HepG2 (cell line): ENCODE data around the gene TBCD. TPM values are rescaled to one million over a fixed set of nuclear protein-coding genes. Genes with fewer than 3 reads are reported as not detected.

Experiments
- ATAC-seq: fragments of 200-7000 bp; cut with Tn5 transposase; 3 replicates; pipeline ENCODE4 v1.9.1; 2020; ENCODE audit warnings: mild to moderate bottlenecking, moderate library complexity
- BruUV-seq: library from RNA; stranded (reverse); fragments of 400-500 nt; replicated peaks from 2 replicates; lab custom pipeline; 2021; lab: Mats Ljungman, UMichigan
- CTCF ChIA-PET: fragments of 300-600 bp; formaldehyde crosslinking; extraction: SDS; loops from one replicate; lab custom pipeline; 2021; ENCODE audit warnings: low total read pairs, inconsistent platforms, low intra/inter-chr PET ratio; lab: Yijun Ruan, JAX
- POLR2A ChIA-PET: fragments of 350-600 bp; sonication (Branson Sonifier 250); formaldehyde crosslinking; loops from one replicate; lab custom pipeline; 2020; ENCODE audit warnings: antibody characterized with exemption, inconsistent platforms; lab: Yijun Ruan, JAX
- DNase-seq: peaks from one replicate; pipeline ENCODE4 v3.0.0-alpha.2; 2015; ENCODE audit warnings: low spot score
- FAIRE-seq: peaks from 3 replicates; lab custom pipeline; 2011; peaks lifted over from hg19 to GRCh38; lab: Jason Lieb, UNC
- H2AFZ ChIP-seq: one replicate; pipeline ENCODE4 v1.6.1; 2011; ENCODE audit warnings: low read length, inconsistent platforms
- H3K27ac ChIP-seq: fragments of 300-600 bp; 3 replicates; pipeline ENCODE4 v1.8.0; 2011; ENCODE audit warnings: mixed run types, mild to moderate bottlenecking, mixed read lengths, low read length, inconsistent platforms; ENCODE audit not compliant: insufficient read depth; ENCODE audit errors: extremely low read length
- H3K27me3 ChIP-seq, 2 experiments: fragments of 200-600 bp in 1 of 2; 2 replicates in 1 of 2; 3 replicates in 1 of 2; pipeline versions ENCODE4 v1.6.0 to v1.8.0; 2011; ENCODE audit warnings: low read length in 2 of 2, mild to moderate bottlenecking in 2 of 2, moderate library complexity in 2 of 2, inconsistent platforms in 1 of 2; ENCODE audit not compliant: insufficient read depth in 2 of 2, control insufficient read depth in 1 of 2
- H3K36me3 ChIP-seq, 2 experiments: fragments of 200-600 bp in 1 of 2; replicated peaks in 1 of 2; 2 replicates in 1 of 2; 3 replicates in 1 of 2; pipeline versions ENCODE4 v1.5.1 to v1.8.0; 2011; ENCODE audit warnings: low read length in 2 of 2, inconsistent platforms in 1 of 2; ENCODE audit not compliant: insufficient read depth in 2 of 2, control insufficient read depth in 1 of 2
- H3K4me1 ChIP-seq: 2 replicates; pipeline ENCODE4 v1.5.1; 2012; ENCODE audit warnings: low read length, inconsistent platforms; ENCODE audit not compliant: insufficient read depth
- H3K4me2 ChIP-seq: 2 replicates; pipeline ENCODE4 v1.6.0; 2011; ENCODE audit warnings: low read depth, low read length, inconsistent platforms
- H3K4me3 ChIP-seq, 3 experiments: fragments of 200-600 bp in 1 of 3; sonication (generic), shearing (Covaris generic) in 1 of 3; replicated peaks in 1 of 3; 2 replicates each; pipeline ENCODE4 v1.5.1; 2011 to 2016; ENCODE audit warnings: low read length in 3 of 3, inconsistent platforms in 2 of 3, low read depth in 2 of 3, mild to moderate bottlenecking in 2 of 3, control low read depth in 1 of 3, mixed read lengths in 1 of 3; ENCODE audit not compliant: insufficient read depth in 1 of 3
- H3K79me2 ChIP-seq: one replicate; pipeline ENCODE4 v1.6.1; 2011; ENCODE audit warnings: low read length, inconsistent platforms; ENCODE audit not compliant: insufficient read depth
- H3K9ac ChIP-seq: 2 replicates; pipeline ENCODE4 v1.6.0; 2011; ENCODE audit warnings: mild to moderate bottlenecking, low read depth, low read length, inconsistent platforms; ENCODE audit not compliant: insufficient read depth
- H3K9me3 ChIP-seq: 2 replicates; pipeline ENCODE4 v1.5.1; 2012; ENCODE audit warnings: mild to moderate bottlenecking, low read length
- H4K20me1 ChIP-seq: 2 replicates; pipeline ENCODE4 v1.6.0; 2011; ENCODE audit warnings: inconsistent platforms, mild to moderate bottlenecking, low read length, moderate library complexity; ENCODE audit not compliant: insufficient read depth
- HNRNPL ChIP-seq: fragments of 200-400 bp; formaldehyde crosslinking; IDR thresholded peaks from 2 replicates; pipeline ENCODE4 v1.6.1; 2017; ENCODE audit warnings: mild to moderate bottlenecking, low read depth, low read length
- KDM3A ChIP-seq: IDR thresholded peaks from 2 replicates; pipeline ENCODE4 v1.6.1; 2018; ENCODE audit warnings: low read depth, missing compliant biosample characterization
- MATR3 ChIP-seq: sonication (generic); formaldehyde crosslinking; IDR thresholded peaks from 2 replicates; pipeline ENCODE4 v1.4.0; 2020; ENCODE audit warnings: missing genetic modification reagents
- MEIS1 ChIP-seq: sonication (generic); formaldehyde crosslinking; IDR thresholded peaks from 2 replicates; pipeline ENCODE4 v1.9.0; 2021; ENCODE audit warnings: mild to moderate bottlenecking, missing genetic modification reagents, moderate library complexity, borderline replicate concordance
- MTA1 ChIP-seq: sonication (generic); formaldehyde crosslinking; IDR thresholded peaks from 2 replicates; pipeline ENCODE4 v1.4.0; 2020; ENCODE audit warnings: missing genetic modification reagents, mild to moderate bottlenecking, borderline replicate concordance
- RARG ChIP-seq: sonication (generic); formaldehyde crosslinking; IDR thresholded peaks from 2 replicates; pipeline ENCODE4 v1.4.0; 2020; ENCODE audit warnings: low read depth, mild to moderate bottlenecking, missing genetic modification reagents
- SMARCE1 ChIP-seq: fragments of 450-650 bp; IDR thresholded peaks from 2 replicates; pipeline ENCODE4 v1.6.1; 2017; ENCODE audit warnings: borderline replicate concordance
- ZFP36L1 ChIP-seq: sonication (generic); formaldehyde crosslinking; IDR thresholded peaks from 2 replicates; pipeline ENCODE4 v1.8.0; 2022; ENCODE audit warnings: mild to moderate bottlenecking, missing genetic modification reagents, moderate library complexity
- ZFP41 ChIP-seq: sonication (generic); formaldehyde crosslinking; IDR thresholded peaks from 2 replicates; pipeline ENCODE4 v1.4.0; 2020; ENCODE audit warnings: mild to moderate bottlenecking, missing genetic modification reagents, borderline replicate concordance
- ZFP82 ChIP-seq: sonication (generic); formaldehyde crosslinking; IDR thresholded peaks from 2 replicates; pipeline ENCODE4 v1.5.1; 2020; ENCODE audit warnings: mild to moderate bottlenecking, missing genetic modification reagents, borderline replicate concordance
- WGBS: methylation state at CpG from one replicate; pipeline ENCODE4 v1.1.6; 2017; ENCODE audit warnings: low lambda C conversion rate; 5-methylcytosine and 5-hydroxymethylcytosine counted together
- in situ Hi-C: cut with HindIII; loops from 2 replicates; pipeline ENCODE4 v1.10.0; 2017; ENCODE audit warnings: low pct_unique_long_range_greater_than_20kb; ENCODE audit not compliant: extremely low pct_ligation_motif_present
- intact Hi-C: fragments of 100-400 bp; cut with micrococcal nuclease; formaldehyde crosslinking; loops from one replicate; pipeline ENCODE4 v1.10.0; 2022; ENCODE audit not compliant: unreplicated experiment
- polyA plus RNA-seq, 8 experiments: library from polyadenylated mRNA; depleted of rRNA in 3 of 8; stranded (reverse) in 7 of 8; unstranded in 1 of 8; fragments of >200 nt; fragmentation: Illumina TruSeq in 4 of 8; extraction: Trizol in 4 of 8; gene quantifications; 2 replicates each; pipeline versions ENCODE4 v1.2.1 to v1.2.3, GENCODE V29; 2011 to 2016; ENCODE audit warnings: low read depth in 4 of 8, missing spikeins in 1 of 8, mixed read lengths in 1 of 8; ENCODE audit not compliant: insufficient read depth in 1 of 8
- total RNA-seq, 5 experiments: library from RNA; depleted of rRNA; stranded (reverse); fragments of >200 nt; fragmentation: Illumina TruSeq; extraction: Trizol; gene quantifications; 2 replicates each; pipeline ENCODE4 v1.2.3, GENCODE V29; 2016; ENCODE audit warnings: low read depth in 1 of 5
- TF ChIP-seq, protein P1 (sequence below): sonication (generic); formaldehyde crosslinking; IDR thresholded peaks from 2 replicates; pipeline ENCODE4 v1.9.0; 2022; ENCODE audit warnings: low read depth, missing genetic modification reagents
- TF ChIP-seq, protein P2 (sequence below): sonication (generic); formaldehyde crosslinking; IDR thresholded peaks from 2 replicates; pipeline ENCODE4 v1.5.0; 2020; ENCODE audit warnings: mild to moderate bottlenecking, missing genetic modification reagents, borderline replicate concordance
- TF ChIP-seq, protein P3 (sequence below): sonication (generic); formaldehyde crosslinking; IDR thresholded peaks from 2 replicates; pipeline ENCODE4 v1.5.1; 2020; ENCODE audit warnings: mild to moderate bottlenecking, missing genetic modification reagents, moderate library complexity

The TBCD gene
- total and polyA plus RNA-seq, 2 of the 13 experiments (the other 11 are each of a cell fraction or from before 2014, with no cell fraction given), result 33.9 to 54.8 TPM

DNA sequence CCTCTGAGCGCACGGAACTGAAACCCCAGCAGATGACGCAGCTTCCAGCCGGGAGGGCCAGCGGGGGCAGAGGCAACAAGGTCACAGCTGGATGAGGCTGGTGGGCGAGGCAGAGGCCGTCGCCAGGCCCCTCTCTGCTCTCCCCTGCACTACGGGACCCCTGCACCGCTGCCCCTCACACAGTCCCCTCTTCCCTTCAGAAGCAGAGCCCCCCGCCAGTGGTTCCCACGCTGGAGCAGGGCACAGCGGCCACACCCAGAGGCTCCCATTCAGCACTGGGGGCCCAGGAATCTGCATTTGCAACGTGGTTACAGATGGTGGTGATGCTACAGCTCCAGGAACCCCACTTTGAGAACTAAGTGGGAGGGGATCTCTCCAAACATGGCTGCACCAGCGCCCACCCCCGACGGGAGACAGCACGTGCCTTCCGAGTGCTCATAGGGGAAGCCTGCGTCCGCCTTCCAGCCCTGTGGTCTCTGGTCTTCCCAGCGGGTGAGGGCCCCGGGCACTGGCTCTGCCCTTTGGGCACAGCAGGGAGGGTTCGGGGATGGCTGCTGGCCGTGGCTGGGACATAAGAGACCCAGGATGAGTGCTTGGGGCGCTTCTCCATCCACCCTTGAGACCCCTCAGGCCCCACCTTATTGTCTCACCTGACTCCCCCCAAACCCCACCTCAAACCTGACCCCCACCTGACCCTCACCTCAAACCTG is 48.7 kb upstream of the TBCD start:
- Histone ChIP-seq H3K27me3 (peaks cover 0 to 22% of the 10 kb centered on the region in 2 experiments; a peak in 2 of 5 replicates), H4K20me1 (no peaks in the 10 kb centered on the region), H3K4me1 (peaks cover 66% of the 10 kb centered on the region), H3K36me3 (no peaks in the 10 kb centered on the region), H2AFZ (no peak overlapping the region), H3K9me3 (no peaks in the 10 kb centered on the region), H3K79me2 (no peaks in the 10 kb centered on the region), H3K4me2 (peak overlapping the region; percentile 21), H3K27ac (no peak overlapping the region), H3K4me3 (peak overlapping the region in 1 of 3 experiments; percentile 1; a peak in 1 of 6 replicates), H3K9ac (no peak overlapping the region)
- intact Hi-C loops (no loop called here), in situ Hi-C loops (no loop called here)
- 42% methylated on average over 25 of the region's 26 CpGs for WGBS
- POLR2A ChIA-PET, result interaction anchor here (0.7 to 1.3 kb wide), 3 partner anchors 7 to 14 kb away, joined by 3 to 5 read pairs (median 3); partner anchors contain the start of gene FN3KRP
- ATAC-seq, result no peak
- no peak for FAIRE-seq
- CTCF ChIA-PET, result no interaction called here
- no TSS peak for BruUV-seq
- no peak for DNase-seq
- TF ChIP-seq, protein P1, sequence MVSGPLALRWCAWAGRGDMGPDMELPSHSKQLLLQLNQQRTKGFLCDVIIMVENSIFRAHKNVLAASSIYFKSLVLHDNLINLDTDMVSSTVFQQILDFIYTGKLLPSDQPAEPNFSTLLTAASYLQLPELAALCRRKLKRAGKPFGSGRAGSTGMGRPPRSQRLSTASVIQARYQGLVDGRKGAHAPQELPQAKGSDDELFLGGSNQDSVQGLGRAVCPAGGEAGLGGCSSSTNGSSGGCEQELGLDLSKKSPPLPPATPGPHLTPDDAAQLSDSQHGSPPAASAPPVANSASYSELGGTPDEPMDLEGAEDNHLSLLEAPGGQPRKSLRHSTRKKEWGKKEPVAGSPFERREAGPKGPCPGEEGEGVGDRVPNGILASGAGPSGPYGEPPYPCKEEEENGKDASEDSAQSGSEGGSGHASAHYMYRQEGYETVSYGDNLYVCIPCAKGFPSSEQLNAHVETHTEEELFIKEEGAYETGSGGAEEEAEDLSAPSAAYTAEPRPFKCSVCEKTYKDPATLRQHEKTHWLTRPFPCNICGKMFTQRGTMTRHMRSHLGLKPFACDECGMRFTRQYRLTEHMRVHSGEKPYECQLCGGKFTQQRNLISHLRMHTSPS (CRISPR knock-in tag), result 0 out of 2 replicates have a peak, but pooled peaks have one; percentile 3
- TF ChIP-seq MATR3 (CRISPR knock-in tag) (no peak), SMARCE1 (no peak), MTA1 (CRISPR knock-in tag) (0 out of 2 replicates have a peak, but pooled peaks have one; percentile 23), HNRNPL (0 out of 2 replicates have a peak, but pooled peaks have one; percentile 56), KDM3A (CRISPR knock-in tag) (no peak), ZFP36L1 (no peak), MEIS1 (CRISPR knock-in tag) (0 out of 2 replicates have a peak, but pooled peaks have one; percentile 30), RARG (no peak), ZFP41 (CRISPR knock-in tag) (no peak), ZFP82 (CRISPR knock-in tag) (no peak)
- TF ChIP-seq, protein P2, sequence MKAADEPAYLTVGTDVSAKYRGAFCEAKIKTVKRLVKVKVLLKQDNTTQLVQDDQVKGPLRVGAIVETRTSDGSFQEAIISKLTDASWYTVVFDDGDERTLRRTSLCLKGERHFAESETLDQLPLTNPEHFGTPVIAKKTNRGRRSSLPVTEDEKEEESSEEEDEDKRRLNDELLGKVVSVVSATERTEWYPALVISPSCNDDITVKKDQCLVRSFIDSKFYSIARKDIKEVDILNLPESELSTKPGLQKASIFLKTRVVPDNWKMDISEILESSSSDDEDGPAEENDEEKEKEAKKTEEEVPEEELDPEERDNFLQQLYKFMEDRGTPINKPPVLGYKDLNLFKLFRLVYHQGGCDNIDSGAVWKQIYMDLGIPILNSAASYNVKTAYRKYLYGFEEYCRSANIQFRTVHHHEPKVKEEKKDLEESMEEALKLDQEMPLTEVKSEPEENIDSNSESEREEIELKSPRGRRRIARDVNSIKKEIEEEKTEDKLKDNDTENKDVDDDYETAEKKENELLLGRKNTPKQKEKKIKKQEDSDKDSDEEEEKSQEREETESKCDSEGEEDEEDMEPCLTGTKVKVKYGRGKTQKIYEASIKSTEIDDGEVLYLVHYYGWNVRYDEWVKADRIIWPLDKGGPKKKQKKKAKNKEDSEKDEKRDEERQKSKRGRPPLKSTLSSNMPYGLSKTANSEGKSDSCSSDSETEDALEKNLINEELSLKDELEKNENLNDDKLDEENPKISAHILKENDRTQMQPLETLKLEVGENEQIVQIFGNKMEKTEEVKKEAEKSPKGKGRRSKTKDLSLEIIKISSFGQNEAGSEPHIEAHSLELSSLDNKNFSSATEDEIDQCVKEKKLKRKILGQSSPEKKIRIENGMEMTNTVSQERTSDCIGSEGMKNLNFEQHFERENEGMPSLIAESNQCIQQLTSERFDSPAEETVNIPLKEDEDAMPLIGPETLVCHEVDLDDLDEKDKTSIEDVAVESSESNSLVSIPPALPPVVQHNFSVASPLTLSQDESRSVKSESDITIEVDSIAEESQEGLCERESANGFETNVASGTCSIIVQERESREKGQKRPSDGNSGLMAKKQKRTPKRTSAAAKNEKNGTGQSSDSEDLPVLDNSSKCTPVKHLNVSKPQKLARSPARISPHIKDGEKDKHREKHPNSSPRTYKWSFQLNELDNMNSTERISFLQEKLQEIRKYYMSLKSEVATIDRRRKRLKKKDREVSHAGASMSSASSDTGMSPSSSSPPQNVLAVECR (CRISPR knock-in tag), result peak; percentile 31; the same call in 1 of the 2 replicates
- TF ChIP-seq, protein P3, sequence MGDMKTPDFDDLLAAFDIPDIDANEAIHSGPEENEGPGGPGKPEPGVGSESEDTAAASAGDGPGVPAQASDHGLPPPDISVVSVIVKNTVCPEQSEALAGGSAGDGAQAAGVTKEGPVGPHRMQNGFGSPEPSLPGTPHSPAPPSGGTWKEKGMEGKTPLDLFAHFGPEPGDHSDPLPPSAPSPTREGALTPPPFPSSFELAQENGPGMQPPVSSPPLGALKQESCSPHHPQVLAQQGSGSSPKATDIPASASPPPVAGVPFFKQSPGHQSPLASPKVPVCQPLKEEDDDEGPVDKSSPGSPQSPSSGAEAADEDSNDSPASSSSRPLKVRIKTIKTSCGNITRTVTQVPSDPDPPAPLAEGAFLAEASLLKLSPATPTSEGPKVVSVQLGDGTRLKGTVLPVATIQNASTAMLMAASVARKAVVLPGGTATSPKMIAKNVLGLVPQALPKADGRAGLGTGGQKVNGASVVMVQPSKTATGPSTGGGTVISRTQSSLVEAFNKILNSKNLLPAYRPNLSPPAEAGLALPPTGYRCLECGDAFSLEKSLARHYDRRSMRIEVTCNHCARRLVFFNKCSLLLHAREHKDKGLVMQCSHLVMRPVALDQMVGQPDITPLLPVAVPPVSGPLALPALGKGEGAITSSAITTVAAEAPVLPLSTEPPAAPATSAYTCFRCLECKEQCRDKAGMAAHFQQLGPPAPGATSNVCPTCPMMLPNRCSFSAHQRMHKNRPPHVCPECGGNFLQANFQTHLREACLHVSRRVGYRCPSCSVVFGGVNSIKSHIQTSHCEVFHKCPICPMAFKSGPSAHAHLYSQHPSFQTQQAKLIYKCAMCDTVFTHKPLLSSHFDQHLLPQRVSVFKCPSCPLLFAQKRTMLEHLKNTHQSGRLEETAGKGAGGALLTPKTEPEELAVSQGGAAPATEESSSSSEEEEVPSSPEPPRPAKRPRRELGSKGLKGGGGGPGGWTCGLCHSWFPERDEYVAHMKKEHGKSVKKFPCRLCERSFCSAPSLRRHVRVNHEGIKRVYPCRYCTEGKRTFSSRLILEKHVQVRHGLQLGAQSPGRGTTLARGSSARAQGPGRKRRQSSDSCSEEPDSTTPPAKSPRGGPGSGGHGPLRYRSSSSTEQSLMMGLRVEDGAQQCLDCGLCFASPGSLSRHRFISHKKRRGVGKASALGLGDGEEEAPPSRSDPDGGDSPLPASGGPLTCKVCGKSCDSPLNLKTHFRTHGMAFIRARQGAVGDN (CRISPR knock-in tag), result peak; percentile 14
